Progenitor cell of endocrine pancreas (in vitro differentiated cells): Measurements from ENCODE around the gene CRYZL1. TPM values are rescaled to one million over a fixed set of nuclear protein-coding genes. Genes with fewer than 3 reads are reported as not detected.
"Not testable (repeated sequence)": the region's sequence is repeated elsewhere in the genome, so short reads cannot be mapped to it uniquely, and the experiment has no call there.

Source experiments
- DNase-seq: peaks from one replicate; pipeline ENCODE4 v3.0.0; 2021; ENCODE audit warnings: low spot score; ENCODE audit not compliant: unreplicated experiment
- H3K27ac Mint-ChIP-seq: 2 replicates; pipeline ENCODE4 v1.8.0; 2021; ENCODE audit warnings: mild to moderate bottlenecking, moderate library complexity, mixed read lengths
- H3K27me3 Mint-ChIP-seq: 2 replicates; pipeline ENCODE4 v1.8.0; 2021; ENCODE audit warnings: mixed read lengths
- H3K36me3 Mint-ChIP-seq: 2 replicates; pipeline ENCODE4 v1.8.0; 2022; ENCODE audit warnings: mixed read lengths; ENCODE audit not compliant: insufficient read depth
- H3K4me1 Mint-ChIP-seq: 2 replicates; pipeline ENCODE4 v1.8.0; 2021; ENCODE audit warnings: low read depth, mixed read lengths
- H3K4me3 Mint-ChIP-seq: 2 replicates; pipeline ENCODE4 v1.8.0; 2021; ENCODE audit warnings: low read depth, mild to moderate bottlenecking, moderate library complexity, mixed read lengths
- H3K9me3 Mint-ChIP-seq: 2 replicates; pipeline ENCODE4 v1.8.0; 2021; ENCODE audit warnings: low read depth, mixed read lengths
- total RNA-seq: library from RNA; stranded (reverse); gene quantifications from 2 replicates; pipeline ENCODE4 v1.2.1, GENCODE V29; 2021
- TF ChIP-seq, protein P1 (sequence below): fragments of 200-600 bp; sonication (generic); IDR thresholded peaks from one replicate; pipeline ENCODE4 v1.5.0; 2021; ENCODE audit warnings: antibody characterized with exemption, mild to moderate bottlenecking; ENCODE audit not compliant: unreplicated experiment

The CRYZL1 gene
- total RNA-seq, 1 donor from 2014 or later = 42.8 TPM

DNA sequence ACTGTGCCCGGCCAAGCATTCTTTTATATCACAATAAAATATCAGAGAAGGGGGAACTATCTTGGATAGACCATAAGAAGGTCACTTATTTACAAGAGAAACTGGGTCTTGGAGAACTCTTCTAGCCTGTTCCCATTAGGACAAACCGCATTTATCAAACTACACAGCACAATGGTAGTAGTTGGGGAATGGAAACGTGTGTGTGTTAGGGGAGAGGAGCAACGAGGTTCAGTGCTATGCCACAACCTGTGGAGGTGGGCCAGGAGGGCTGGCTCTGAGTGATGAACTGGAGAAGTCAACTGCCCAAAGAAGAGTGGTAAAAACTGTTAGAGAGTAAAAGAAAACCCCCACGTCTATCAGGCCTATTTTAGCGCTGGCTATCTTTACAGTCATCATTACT, 54.6 kb downstream of the CRYZL1 start:
- peak overlapping the region; percentile 8 for H3K27ac Mint-ChIP-seq
- no peak for DNase-seq
- peaks cover 4% of the 10 kb centered on the region for H3K36me3 Mint-ChIP-seq
- no peaks in the 10 kb centered on the region for H3K9me3 Mint-ChIP-seq
- H3K4me1 Mint-ChIP-seq = peaks cover 12% of the 10 kb centered on the region
- H3K4me3 Mint-ChIP-seq = peak overlapping the region; percentile 29
- no peaks in the 10 kb centered on the region for H3K27me3 Mint-ChIP-seq
- TF ChIP-seq, protein P1, sequence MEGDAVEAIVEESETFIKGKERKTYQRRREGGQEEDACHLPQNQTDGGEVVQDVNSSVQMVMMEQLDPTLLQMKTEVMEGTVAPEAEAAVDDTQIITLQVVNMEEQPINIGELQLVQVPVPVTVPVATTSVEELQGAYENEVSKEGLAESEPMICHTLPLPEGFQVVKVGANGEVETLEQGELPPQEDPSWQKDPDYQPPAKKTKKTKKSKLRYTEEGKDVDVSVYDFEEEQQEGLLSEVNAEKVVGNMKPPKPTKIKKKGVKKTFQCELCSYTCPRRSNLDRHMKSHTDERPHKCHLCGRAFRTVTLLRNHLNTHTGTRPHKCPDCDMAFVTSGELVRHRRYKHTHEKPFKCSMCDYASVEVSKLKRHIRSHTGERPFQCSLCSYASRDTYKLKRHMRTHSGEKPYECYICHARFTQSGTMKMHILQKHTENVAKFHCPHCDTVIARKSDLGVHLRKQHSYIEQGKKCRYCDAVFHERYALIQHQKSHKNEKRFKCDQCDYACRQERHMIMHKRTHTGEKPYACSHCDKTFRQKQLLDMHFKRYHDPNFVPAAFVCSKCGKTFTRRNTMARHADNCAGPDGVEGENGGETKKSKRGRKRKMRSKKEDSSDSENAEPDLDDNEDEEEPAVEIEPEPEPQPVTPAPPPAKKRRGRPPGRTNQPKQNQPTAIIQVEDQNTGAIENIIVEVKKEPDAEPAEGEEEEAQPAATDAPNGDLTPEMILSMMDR = no peak

DNA sequence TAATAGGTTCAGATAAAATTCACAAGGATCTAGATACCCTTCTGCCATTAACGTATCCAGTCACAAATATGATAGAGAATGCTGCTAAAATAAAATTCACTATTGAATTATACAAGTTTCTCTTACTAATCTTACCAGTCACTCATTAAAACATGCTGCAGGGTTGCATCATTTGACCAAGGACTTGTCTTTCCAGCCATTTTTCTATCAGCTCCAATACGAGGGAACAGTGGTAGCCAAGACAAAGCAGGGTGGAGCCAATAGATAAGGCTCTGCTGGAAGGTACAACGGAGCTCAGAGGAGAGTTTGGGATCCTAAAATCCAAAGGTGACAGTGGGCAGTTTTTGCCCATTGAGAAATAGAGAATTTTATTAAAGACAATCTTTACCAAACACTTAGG, 57.1 kb downstream of the CRYZL1 start:
- Mint-ChIP-seq H3K27me3 (no peaks in the 10 kb centered on the region), H3K27ac (no peak overlapping the region), H3K9me3 (no peaks in the 10 kb centered on the region), H3K36me3 (peaks cover 5% of the 10 kb centered on the region), H3K4me3 (no peak overlapping the region), H3K4me1 (peaks cover 9% of the 10 kb centered on the region)
- no peak for DNase-seq
- TF ChIP-seq, protein P1 = no peak

DNA sequence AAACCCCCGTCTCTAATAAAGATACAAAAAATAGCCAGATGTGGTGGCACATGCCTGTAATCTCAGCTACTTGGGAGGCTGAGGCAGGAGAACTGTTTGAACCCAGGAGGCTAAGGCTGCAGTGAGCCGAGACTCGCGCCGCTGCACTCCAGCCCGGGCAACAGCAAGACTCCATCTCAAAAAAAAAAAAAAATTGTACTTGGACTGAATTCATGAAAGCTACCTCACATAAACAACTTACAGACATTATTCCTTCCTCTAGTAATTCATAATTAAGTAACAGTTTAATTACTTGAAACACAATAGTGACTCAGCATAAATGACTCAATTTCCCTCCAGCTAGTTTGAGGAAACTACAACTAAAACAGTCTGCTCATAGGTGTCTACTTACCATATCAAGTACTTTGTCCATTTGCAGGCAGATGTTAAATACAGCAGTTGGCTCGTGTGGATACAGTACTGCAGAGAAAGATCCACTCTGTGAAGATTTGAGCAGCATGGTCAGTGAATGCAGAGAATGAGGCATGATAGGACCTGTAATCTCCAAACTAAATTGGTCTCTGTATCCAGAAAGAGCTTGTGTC, 62.5 kb downstream of the CRYZL1 start:
- peaks cover 6% of the 10 kb centered on the region for H3K36me3 Mint-ChIP-seq

DNA sequence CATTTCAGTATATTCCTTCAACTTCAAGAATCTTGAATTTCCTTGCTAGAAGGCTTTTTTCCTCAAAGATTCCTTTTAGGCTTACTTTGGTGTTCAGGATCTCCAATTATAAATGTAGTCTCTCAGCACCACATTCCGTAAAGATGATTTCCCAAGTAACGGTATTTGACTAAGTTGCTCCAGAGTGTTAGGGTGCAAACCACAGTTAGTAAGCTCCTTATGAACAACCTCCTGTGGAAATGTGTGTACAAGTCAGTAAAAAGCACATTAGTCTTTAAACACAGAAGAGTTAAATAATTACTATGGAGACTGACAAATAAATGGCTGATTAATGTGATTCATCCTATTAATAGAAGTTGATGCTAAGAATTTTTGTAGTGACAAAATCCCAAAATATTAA, 63.3 kb downstream of the CRYZL1 start:
- Mint-ChIP-seq H3K4me3 (no peak overlapping the region), H3K27ac (no peak overlapping the region), H3K36me3 (peaks cover 6% of the 10 kb centered on the region), H3K9me3 (no peaks in the 10 kb centered on the region), H3K27me3 (no peaks in the 10 kb centered on the region), H3K4me1 (no peaks in the 10 kb centered on the region)
- no peak for DNase-seq
- TF ChIP-seq, protein P1 = no peak

More for the DNA sequence above, 62.5 kb downstream of the CRYZL1 start:
- Mint-ChIP-seq H3K27ac (peak overlapping the region; percentile 45), H3K9me3 (no peaks in the 10 kb centered on the region), H3K27me3 (no peaks in the 10 kb centered on the region), H3K4me1 (no peaks in the 10 kb centered on the region), H3K4me3 (no peak overlapping the region)
- no peak for DNase-seq
- TF ChIP-seq, protein P1 = no peak

DNA sequence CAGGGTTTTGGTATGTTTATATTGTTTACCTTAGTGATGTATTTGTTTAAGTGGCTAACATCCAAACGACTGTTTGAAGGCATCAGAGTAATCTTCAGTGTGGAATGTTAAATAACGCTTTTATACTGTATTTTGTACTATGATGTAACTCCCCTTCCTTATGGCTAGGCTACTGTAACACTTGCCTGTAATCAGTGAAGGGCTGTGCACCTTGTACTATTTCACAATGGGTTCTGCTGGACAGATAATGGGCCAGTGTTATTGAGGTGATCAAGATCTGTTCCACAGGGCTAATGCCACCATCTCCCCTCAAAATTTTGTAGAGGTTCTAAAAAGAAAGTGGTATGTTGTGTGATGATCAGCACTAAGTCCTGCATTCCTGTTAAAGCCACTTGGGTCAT, 64.8 kb downstream of the CRYZL1 start:
- not testable (repeated sequence) for H3K9me3 Mint-ChIP-seq, H3K27me3 Mint-ChIP-seq, DNase-seq, H3K4me1 Mint-ChIP-seq, H3K36me3 Mint-ChIP-seq, H3K4me3 Mint-ChIP-seq
- H3K27ac Mint-ChIP-seq = peak overlapping the region; percentile 45

DNA sequence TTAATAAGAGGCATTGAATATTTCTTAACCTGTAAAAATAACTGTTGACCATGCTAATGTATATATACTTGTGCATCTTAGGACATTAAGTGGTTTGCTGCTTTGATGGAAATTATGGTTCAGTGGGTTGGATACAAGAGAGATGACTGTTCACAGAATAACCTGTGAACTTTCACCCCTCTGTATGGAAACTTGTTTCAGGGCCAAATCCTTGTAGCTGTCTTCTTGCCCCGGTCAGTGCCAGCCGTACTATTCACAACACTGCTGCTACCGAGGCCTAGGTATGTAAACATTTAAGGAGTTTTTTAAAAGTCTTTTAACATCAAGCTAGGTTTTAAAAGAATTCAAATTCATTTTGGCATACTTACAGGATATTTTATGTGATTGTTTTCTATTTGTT, 69.2 kb downstream of the CRYZL1 start:
- Mint-ChIP-seq H3K27ac (peak overlapping the region; percentile 59), H3K36me3 (peaks cover 19% of the 10 kb centered on the region), H3K9me3 (no peaks in the 10 kb centered on the region)

More for the DNA sequence above, 69.2 kb downstream of the CRYZL1 start:
- Mint-ChIP-seq H3K4me1 (no peaks in the 10 kb centered on the region), H3K4me3 (no peak overlapping the region), H3K27me3 (no peaks in the 10 kb centered on the region)
- TF ChIP-seq, protein P1 = no peak
- no peak for DNase-seq
